ENCODE data around the gene USP24.
"Not testable (repeated sequence)": the region's sequence is repeated elsewhere in the genome, so short reads cannot be mapped to it uniquely, and the experiment has no call there.

USP24 gene

GRCh38 chr1:55231745-55232144 lies 16.6 kb upstream of the USP24 start:
- DNase-seq, result no peak

DNA sequence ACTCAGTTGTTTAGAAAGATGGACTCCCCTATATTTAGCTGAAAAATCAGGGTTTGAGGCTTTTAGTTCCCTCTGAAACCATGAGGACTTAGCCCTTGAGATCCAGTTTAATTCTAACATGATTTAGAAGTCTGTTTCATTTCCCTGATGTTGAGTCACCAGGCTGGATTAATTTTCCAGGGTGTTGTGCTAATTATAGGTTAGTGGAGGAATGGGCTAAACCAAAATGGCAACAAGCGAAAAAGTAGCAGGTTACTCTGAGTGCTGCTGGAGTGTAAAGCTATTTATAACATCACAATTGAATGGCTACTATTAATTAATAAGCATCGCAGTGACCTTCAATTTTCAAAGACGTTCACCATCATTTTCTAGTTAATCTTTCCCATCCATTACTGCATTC lies 15.5 kb upstream of the USP24 start:
- no peak for DNase-seq

DNA sequence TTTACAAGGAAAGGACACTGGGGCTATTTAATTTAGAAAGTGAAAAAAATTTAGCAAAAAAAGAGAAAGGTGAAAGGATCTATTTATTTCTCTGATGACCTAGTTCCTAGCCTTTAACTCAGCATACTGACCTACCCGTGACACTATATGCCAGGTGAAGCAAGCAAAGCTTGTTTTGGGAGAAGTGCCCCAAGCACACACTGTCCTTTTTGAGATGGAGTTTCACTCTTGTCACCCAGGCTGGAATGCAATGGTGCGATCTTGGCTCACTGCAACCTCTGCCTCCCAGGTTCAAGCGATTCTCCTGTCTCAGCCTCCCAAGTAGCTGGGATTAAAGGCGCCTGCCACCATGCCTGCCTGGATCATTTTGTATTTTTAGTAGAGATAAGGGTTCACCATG lies 14.6 kb upstream of the USP24 start:
- not testable (repeated sequence) for DNase-seq

- no peak for DNase-seq
Measured at GRCh38 chr1:55225228-55225627, 10.1 kb upstream of the USP24 start.

- no peak for DNase-seq
Measured at GRCh38 chr1:55224729-55225128, 9.6 kb upstream of the USP24 start.

GRCh38 chr1:55222152-55222551 lies 7.0 kb upstream of the USP24 start:
- no peak for DNase-seq

DNA sequence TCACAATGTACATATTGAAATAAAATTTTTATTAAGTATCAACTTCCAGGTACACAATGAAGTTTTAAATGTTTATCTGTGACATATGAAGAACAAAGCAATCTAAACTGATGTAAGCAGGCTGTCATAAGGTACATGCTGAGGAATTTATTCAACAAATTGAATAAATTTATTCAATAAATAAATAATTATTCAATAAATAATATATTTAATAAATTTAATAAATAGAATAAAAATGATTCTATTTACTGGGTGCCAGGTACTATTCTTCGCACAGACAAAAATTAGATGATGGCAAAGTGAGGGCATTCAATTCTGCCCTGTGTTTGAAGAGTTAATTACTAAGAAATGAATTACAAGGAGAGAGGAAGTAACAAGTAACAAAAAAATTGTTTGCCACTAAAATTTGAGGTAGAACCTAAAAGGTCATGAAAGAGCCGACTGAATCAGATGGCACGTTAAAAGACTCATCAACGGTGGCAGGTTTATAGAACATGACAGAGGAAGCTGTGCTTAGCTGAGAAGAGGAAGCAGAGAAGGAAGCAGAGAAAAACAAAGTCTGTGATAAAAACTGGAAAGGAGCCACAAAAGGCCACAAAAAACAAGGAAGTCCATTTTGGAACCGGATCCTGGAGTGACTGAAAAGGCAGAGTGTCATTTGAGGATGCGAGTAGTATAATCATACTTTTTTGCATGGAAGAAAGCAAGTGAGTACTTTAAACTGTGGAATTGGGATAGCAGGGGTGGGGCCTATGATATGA lies 2.2 kb upstream of the USP24 start:
- peak; percentile 76 for DNase-seq

DNA sequence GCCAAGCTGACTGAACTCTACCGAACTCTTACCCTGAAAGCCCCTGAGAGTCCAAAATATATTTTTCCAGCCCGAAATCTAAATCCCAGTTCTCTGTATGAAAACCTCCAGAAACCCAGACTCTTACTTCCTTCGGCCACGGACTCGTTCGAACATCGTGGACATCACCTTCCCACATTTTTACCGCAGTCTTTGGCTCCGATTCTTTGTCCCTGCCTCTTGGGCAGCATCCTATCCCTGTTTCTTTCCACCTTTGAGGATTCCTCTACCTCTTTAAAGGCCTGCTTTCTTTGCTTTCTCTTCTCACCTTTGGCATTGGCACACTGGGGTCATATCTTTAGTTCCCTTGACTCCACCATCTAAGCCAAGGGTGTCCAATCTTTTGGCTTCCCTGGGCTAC lies 932 bp upstream of the USP24 start:
- peak; percentile 34 for DNase-seq

- DNase-seq, result peak; percentile 52
Measured at GRCh38 chr1:55214934-55215193, 300 bp downstream of the USP24 start.

DNA sequence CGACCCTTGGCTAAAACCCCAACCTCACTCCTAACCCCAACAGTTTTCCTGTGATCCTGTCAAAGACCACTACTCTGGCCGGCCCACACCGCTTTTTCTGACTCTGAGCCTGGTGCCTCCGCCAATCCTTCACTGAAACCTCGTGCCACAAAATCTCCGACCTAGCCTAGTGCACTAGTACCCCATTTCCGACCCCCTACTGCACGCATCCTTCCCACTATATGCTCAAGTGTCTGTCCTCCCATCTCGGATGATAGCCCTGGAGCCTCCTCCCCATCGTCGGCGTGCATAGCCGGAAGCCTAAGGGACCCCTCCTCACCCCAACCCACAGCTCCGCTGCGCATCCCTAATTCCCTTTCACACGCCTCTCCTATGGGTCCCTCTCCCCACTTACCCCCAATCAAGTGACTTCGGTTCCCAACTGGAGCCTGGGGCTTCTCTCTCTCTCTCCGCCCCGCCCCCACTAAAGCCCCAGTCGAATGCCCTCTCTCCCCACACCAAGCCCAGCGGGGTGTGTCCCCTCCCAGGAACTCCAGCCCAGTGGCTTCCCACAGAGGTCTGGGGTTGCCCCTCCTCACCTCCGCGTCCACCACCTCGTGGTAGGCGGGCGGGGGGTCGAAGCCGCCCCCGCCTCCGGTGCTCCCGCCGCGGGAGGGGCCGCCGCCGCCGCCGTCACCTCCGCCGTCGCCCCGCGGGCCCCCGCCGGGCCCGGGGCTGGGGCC lies 791 bp downstream of the USP24 start:
- DNase-seq, result peak; percentile 84

DNA sequence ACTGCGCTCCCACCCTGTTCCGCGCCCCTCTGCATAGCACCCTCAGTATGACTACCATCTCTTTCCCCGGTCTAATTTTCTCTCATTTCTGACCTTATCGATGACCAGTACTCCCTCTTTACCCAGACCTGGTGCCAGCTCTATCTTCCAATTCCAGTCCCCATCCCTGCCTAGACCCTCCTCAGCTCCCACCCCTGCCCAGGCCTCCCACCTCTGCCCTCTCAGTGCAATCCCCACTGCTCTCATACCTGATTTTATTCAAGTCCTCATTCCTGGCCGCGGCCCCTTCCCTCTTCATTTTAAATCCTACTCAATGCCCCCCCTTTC lies 1.3 kb downstream of the USP24 start:
- DNase-seq, result no peak

- DNase-seq, result peak; percentile 74
Measured at GRCh38 chr1:55213151-55213884, 1.8 kb downstream of the USP24 start.

GRCh38 chr1:55212349-55213150 lies 2.6 kb downstream of the USP24 start:
- peak; percentile 72 for DNase-seq

GRCh38 chr1:55211863-55212262 lies 3.3 kb downstream of the USP24 start:
- peak; percentile 78 for DNase-seq

DNA sequence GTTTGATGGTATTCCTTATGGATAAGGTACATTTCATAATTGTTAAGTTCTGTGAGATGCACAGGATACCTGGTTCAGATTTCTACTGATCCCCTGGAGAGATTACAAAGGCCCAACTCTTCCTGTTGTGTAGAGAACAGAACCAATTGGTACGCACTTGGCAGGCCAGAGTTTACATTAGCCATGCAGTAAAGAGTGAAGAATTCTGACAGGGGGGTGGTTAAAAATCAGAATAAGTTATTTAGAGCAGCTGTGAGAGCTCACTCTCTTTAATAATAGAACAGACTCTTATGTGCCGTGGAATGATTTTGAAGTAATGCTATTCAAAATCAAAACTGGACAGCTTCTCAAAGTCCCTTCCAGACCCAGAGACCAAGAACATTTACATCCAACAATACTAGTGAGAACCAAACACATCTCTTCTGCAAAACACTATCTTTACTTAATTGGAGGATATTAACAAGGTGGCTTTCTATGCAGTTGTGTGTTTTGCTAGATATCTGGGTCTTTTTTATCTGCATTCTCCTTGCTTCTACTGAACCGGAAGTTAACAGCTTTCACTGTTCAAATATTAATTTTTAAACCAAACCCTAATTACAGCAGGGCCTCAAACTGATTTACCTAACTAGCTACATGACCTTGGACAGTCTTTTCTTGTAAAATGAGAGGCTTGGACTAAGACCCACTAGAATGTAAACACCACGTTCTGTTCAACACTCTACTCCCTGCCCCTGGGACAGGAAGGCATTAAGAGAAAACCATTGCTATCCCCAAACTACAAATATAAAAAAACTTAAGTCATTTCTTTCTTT lies 4.0 kb downstream of the USP24 start:
- DNase-seq, result peak; percentile 62

DNA sequence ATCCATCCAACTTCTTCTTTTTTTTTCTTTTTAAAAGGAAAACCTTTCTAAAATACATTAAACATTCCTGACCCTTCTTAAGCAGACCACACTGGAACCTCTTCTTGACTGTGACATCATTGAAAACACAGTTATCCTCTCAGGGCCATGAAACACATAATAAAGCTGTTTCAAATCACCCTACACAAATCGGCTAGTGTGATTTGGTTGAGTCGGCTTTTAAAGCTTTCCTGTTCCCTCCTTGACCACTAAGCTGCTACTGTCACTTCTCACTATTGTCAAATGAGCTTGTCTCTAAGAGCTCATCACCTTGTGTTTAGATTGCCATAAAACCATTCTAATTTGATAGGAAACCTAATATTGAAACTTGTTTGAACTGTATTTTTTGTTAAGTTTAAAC lies 5.9 kb downstream of the USP24 start:
- peak; percentile 72 for DNase-seq

- DNase-seq, result no peak
Measured at GRCh38 chr1:55206210-55206609, 9.0 kb downstream of the USP24 start.

- DNase-seq, result no peak
Measured at GRCh38 chr1:55204997-55205396, 10.2 kb downstream of the USP24 start.

- DNase-seq, result peak; percentile 45
Measured at GRCh38 chr1:55203064-55203463, 12.1 kb downstream of the USP24 start.

- DNase-seq, result no peak
Measured at GRCh38 chr1:55200667-55201066, 14.5 kb downstream of the USP24 start.

DNA sequence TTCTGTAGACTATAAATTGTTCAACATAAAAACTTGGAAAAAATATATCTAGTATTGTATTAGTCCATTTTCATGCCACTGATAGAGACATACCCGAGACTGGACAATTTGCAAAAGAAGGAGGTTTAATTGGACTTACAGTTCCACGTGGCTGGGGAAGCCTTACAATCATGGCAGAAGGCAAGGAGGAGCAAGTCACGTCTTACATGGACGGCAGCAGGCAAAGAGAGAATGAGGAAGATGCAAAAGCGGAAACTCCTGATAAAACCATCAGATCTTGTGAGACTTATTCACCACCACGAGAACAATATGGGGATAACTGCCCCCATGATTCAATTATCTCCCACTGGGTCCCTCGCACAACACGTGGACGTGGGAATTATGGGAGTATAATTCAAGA lies 15.4 kb downstream of the USP24 start:
- not testable (repeated sequence) for DNase-seq

GRCh38 chr1:55198044-55198443 lies 17.1 kb downstream of the USP24 start:
- DNase-seq, result no peak

DNA sequence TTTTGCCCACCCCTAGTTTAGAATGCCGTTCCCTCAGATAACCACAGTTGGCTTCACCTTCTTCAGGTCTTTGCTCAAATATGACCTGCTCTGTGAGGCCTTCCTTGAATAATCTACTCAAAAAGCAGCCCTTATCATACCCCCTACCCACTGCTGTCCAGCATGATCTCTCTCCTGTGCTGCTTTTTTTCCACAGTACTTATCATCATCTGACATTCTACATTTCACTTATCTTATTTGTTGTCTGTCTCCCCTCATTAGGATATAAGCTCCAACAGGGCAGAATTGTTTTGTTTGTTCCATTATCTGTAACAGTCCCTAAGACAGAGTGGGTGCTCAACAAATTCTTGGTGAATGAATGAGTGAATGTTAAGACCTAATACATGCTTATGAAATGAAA lies 18.1 kb downstream of the USP24 start:
- DNase-seq, result peak; percentile 88

All from hematopoietic multipotent progenitor cell treated with erythropoietin and hydrocortisone succinate and interleukin-3 and kit ligand, for 6 days (in vitro differentiated cells).